CD4-positive, alpha-beta T cell (primary cell): ENCODE results near the gene CD34. TPM values are rescaled to one million over a fixed set of nuclear protein-coding genes. Genes with fewer than 3 reads are reported as not detected.
"Not testable (repeated sequence)": the region's sequence is repeated elsewhere in the genome, so short reads cannot be mapped to it uniquely, and the experiment has no call there.

Source experiments
- ATAC-seq: fragments of 200-7000 bp; cut with Tn5 transposase; one replicate; pipeline ENCODE4 v1.10.0; 2022; ENCODE audit warnings: mild to moderate bottlenecking; ENCODE audit not compliant: poor library complexity
- CTCF ChIA-PET: fragments of 350-600 bp; sonication (Branson Sonifier 250); formaldehyde crosslinking; loops from one replicate; lab custom pipeline; 2021; ENCODE audit warnings: antibody characterized with exemption, inconsistent platforms; lab: Charles Lee
- POLR2A ChIA-PET: fragments of 350-600 bp; sonication (Branson Sonifier 250); formaldehyde crosslinking; loops from one replicate; lab custom pipeline; 2021; ENCODE audit warnings: antibody characterized with exemption, inconsistent platforms; lab: Charles Lee
- DNase-seq, 14 experiments: peaks; one replicate each; pipeline ENCODE4 v3.0.0-alpha.2; 2013 to 2020; ENCODE audit warnings: mixed read lengths in 2 of 14
- H3K27ac ChIP-seq, 2 donors: one replicate each; pipeline versions ENCODE4 v1.5.1 to v1.7.0; 2013; ENCODE audit warnings: low read length in 2 of 2, low read depth in 1 of 2, mild to moderate bottlenecking in 1 of 2
- H3K27me3 ChIP-seq, 2 experiments: 1 replicate in 1 of 2; 2 replicates in 1 of 2; pipeline versions ENCODE4 v1.6.1 to v1.7.0; 2013; ENCODE audit warnings: low read length in 2 of 2, control low read depth in 1 of 2, mild to moderate bottlenecking in 1 of 2, moderate library complexity in 1 of 2; ENCODE audit not compliant: insufficient read depth in 2 of 2, control insufficient read depth in 1 of 2
- H3K36me3 ChIP-seq: one replicate; pipeline ENCODE4 v1.6.1; 2013; ENCODE audit warnings: low read length, control low read depth; ENCODE audit not compliant: insufficient read depth
- H3K4me1 ChIP-seq: one replicate; pipeline ENCODE4 v1.6.1; 2013; ENCODE audit warnings: low read length, control low read depth; ENCODE audit not compliant: insufficient read depth
- H3K4me3 ChIP-seq: one replicate; pipeline ENCODE4 v1.5.1; 2013; ENCODE audit warnings: mild to moderate bottlenecking, low read length, moderate library complexity
- H3K9me3 ChIP-seq, 2 experiments: 1 replicate in 1 of 2; 2 replicates in 1 of 2; pipeline versions ENCODE4 v1.6.1 to v1.7.0; 2013; ENCODE audit warnings: low read length in 2 of 2, mild to moderate bottlenecking in 2 of 2, control low read depth in 1 of 2, moderate library complexity in 1 of 2; ENCODE audit not compliant: control insufficient read depth in 1 of 2, insufficient read depth in 1 of 2
- H3K27ac Mint-ChIP-seq: one replicate; pipeline ENCODE4 v1.8.0; 2020; ENCODE audit warnings: mixed read lengths
- H3K27me3 Mint-ChIP-seq: one replicate; pipeline ENCODE4 v1.8.0; 2021; ENCODE audit warnings: mixed read lengths
- H3K36me3 Mint-ChIP-seq: one replicate; pipeline ENCODE4 v1.8.0; 2021; ENCODE audit warnings: low read depth, mixed read lengths
- H3K4me1 Mint-ChIP-seq: one replicate; pipeline ENCODE4 v1.8.0; 2021; ENCODE audit warnings: low read depth, mixed read lengths
- H3K4me3 Mint-ChIP-seq: one replicate; pipeline ENCODE4 v1.8.0; 2020; ENCODE audit warnings: mild to moderate bottlenecking, mixed read lengths
- H3K9me3 Mint-ChIP-seq: one replicate; pipeline ENCODE4 v1.8.0; 2020; ENCODE audit warnings: mixed read lengths
- CTCF ChIP-seq: fragments of 200-600 bp; IDR thresholded peaks from one replicate; pipeline ENCODE4 v1.8.0; 2022; ENCODE audit warnings: antibody characterized with exemption, mild to moderate bottlenecking
- intact Hi-C, 2 experiments: fragments of 100-400 bp; cut with DNase I in 1 of 2; cut with micrococcal nuclease in 1 of 2; formaldehyde crosslinking; loops; one replicate each; pipeline versions ENCODE4 v1.15.1 to v1.9.0; 2023 to 2025; cut with DNase I, micrococcal nuclease
- total RNA-seq, 174 experiments: library from RNA in 2 of 174; stranded (reverse) in 2 of 174; gene quantifications; one replicate each; pipeline ENCODE4 v1.2.3 and lab custom pipeline; 2021 to 2026

CD34 gene
- total RNA-seq, 2 experiments from 2014 or later: not detected

- no peak overlapping the region for H3K4me3 ChIP-seq
- no peaks in the 10 kb centered on the region for H3K9me3 Mint-ChIP-seq
- H3K27ac Mint-ChIP-seq: no peak overlapping the region
- H3K36me3 Mint-ChIP-seq: no peaks in the 10 kb centered on the region
- CTCF ChIA-PET: interaction anchor here (1.0 kb wide), 1 partner anchor 15 kb away, joined by 4 read pairs; no protein-coding TSS in a partner anchor
- no peak overlapping the region for H3K4me3 Mint-ChIP-seq
- H3K27me3 ChIP-seq: peaks cover 7 to 9% of the 10 kb centered on the region in 2 experiments
- DNase-seq (no peak), ATAC-seq (no peak)
- intact Hi-C loops: no loop called here
- no peaks in the 10 kb centered on the region for H3K36me3 ChIP-seq
- H3K27me3 Mint-ChIP-seq: peaks cover 11% of the 10 kb centered on the region
- POLR2A ChIA-PET: no interaction called here
- H3K27ac ChIP-seq: no peak overlapping the region
- no peaks in the 10 kb centered on the region for H3K4me1 ChIP-seq
- H3K4me1 Mint-ChIP-seq: no peaks in the 10 kb centered on the region
- no peaks in the 10 kb centered on the region for H3K9me3 ChIP-seq
- no peak for TF ChIP-seq CTCF
Observed at GRCh38 chr1:207946756-207947155, 35.8 kb upstream of the CD34 start.

- no peaks in the 10 kb centered on the region for H3K36me3 Mint-ChIP-seq
- no peaks in the 10 kb centered on the region for H3K4me1 Mint-ChIP-seq
- H3K27ac Mint-ChIP-seq: no peak overlapping the region
- no peak for DNase-seq
- no peaks in the 10 kb centered on the region for H3K9me3 ChIP-seq
- peaks cover 20% of the 10 kb centered on the region for H3K27me3 Mint-ChIP-seq
- H3K27ac ChIP-seq: no peak overlapping the region
- no peak overlapping the region for H3K4me3 Mint-ChIP-seq
- H3K27me3 ChIP-seq: peaks cover 9 to 23% of the 10 kb centered on the region in 2 experiments
- ATAC-seq: no peak
- ChIA-PET CTCF (interaction anchor here (1.5 to 1.7 kb wide), 2 partner anchors 60 to 75 kb away, joined by 4 read pairs; no protein-coding TSS in a partner anchor), POLR2A (interaction anchor here (2.0 kb wide), 1 partner anchor 19 kb away, joined by 5 read pairs; no protein-coding TSS in a partner anchor)
- no peak overlapping the region for H3K4me3 ChIP-seq
- no peaks in the 10 kb centered on the region for H3K4me1 ChIP-seq
- no peaks in the 10 kb centered on the region for H3K9me3 Mint-ChIP-seq
- intact Hi-C loops: no loop called here
- no peaks in the 10 kb centered on the region for H3K36me3 ChIP-seq
- no peak for TF ChIP-seq CTCF
Observed at GRCh38 chr1:207944571-207944970, 33.6 kb upstream of the CD34 start.

- H3K4me3 ChIP-seq, DNase-seq, H3K4me3 Mint-ChIP-seq, H3K36me3 ChIP-seq, CTCF ChIA-PET, H3K9me3 ChIP-seq, intact Hi-C loops, H3K9me3 Mint-ChIP-seq, H3K27ac Mint-ChIP-seq, H3K36me3 Mint-ChIP-seq, H3K4me1 ChIP-seq, ATAC-seq, H3K27ac ChIP-seq, H3K4me1 Mint-ChIP-seq: not testable (repeated sequence)
- H3K27me3 ChIP-seq: peaks cover 9 to 26% of the 10 kb centered on the region in 2 experiments
- POLR2A ChIA-PET: interaction anchor here (0.6 kb wide), 1 partner anchor 17 kb away, joined by 3 read pairs; no protein-coding TSS in a partner anchor
- H3K27me3 Mint-ChIP-seq: peaks cover 23% of the 10 kb centered on the region
Observed at GRCh38 chr1:207942337-207942741, 31.4 kb upstream of the CD34 start.

- POLR2A ChIA-PET: interaction anchor here (0.6 kb wide), 1 partner anchor 16 kb away, joined by 3 read pairs; no protein-coding TSS in a partner anchor
- Mint-ChIP-seq H3K27me3 (peaks cover 23% of the 10 kb centered on the region), H3K9me3 (no peaks in the 10 kb centered on the region), H3K36me3 (no peaks in the 10 kb centered on the region), H3K4me1 (no peaks in the 10 kb centered on the region), H3K27ac (no peak overlapping the region), H3K4me3 (no peak overlapping the region)
- no peaks in the 10 kb centered on the region for H3K9me3 ChIP-seq
- CTCF ChIA-PET: no interaction called here
- no peak overlapping the region for H3K4me3 ChIP-seq
- no peak overlapping the region for H3K27ac ChIP-seq
- H3K36me3 ChIP-seq: no peaks in the 10 kb centered on the region
- peak in 1 of 14 experiments; percentile 16 for DNase-seq
- intact Hi-C loops: no loop called here
- no peak for TF ChIP-seq CTCF
- peaks cover 6 to 26% of the 10 kb centered on the region in 2 experiments for H3K27me3 ChIP-seq
- ATAC-seq: no peak
- H3K4me1 ChIP-seq: no peaks in the 10 kb centered on the region
Observed at GRCh38 chr1:207941665-207942064, 30.7 kb upstream of the CD34 start.
